Measurements from ENCODE around the gene MAP7. TPM values are rescaled to one million over a fixed set of nuclear protein-coding genes. Genes with fewer than 3 reads are reported as not detected.

MAP7 gene
- total and polyA plus RNA-seq, 2 of the 13 experiments (the other 11 are each of a cell fraction or from before 2014, with no cell fraction given) = 0.04 TPM; not detected in 1

- no peak for TF ChIP-seq KLF13 (CRISPR knock-in tag; IDR thresholded peaks at IDR 0.05)
These were observed 15.0 kb downstream of the MAP7 start (continued) for GRCh38 chr6:136535017-136535765.

- DNase-seq (ENCODE audit: low spot score) (no peak), FAIRE-seq (no peak), ATAC-seq (no peak)
- no peaks in the 10 kb centered on the region for H3K9me3 ChIP-seq (ENCODE audit: low read length)
- H3K79me2 ChIP-seq (ENCODE audit: insufficient read depth, low read length) = no peaks in the 10 kb centered on the region
- intact Hi-C loops (cut with micrococcal nuclease; ENCODE audit: unreplicated experiment) (no loop called here), in situ Hi-C loops (cut with HindIII; ENCODE audit: extremely low pct_ligation_motif_present, low pct_unique_long_range_greater_than_20kb) (no loop called here)
- H3K4me3 ChIP-seq (replicated peaks in 1 of 3; ENCODE audit: insufficient read depth in 1 of 3, low read depth in 2 of 3, low read length in 3 of 3) = no peak overlapping the region
- H3K36me3 ChIP-seq (replicated peaks in 1 of 2; ENCODE audit: control insufficient read depth in 1 of 2, insufficient read depth in 2 of 2, low read length in 2 of 2) = no peaks in the 10 kb centered on the region
- H2AFZ ChIP-seq (ENCODE audit: low read length) = no peak overlapping the region
- BruUV-seq (replicated peaks) = no TSS peak
- POLR2A ChIA-PET = no interaction called here
- H3K27ac ChIP-seq (ENCODE audit: extremely low read length, insufficient read depth, low read length) = no peak overlapping the region
- CTCF ChIA-PET (ENCODE audit: low intra/inter-chr PET ratio, low total read pairs) = no interaction called here
- peaks cover 0 to 15% of the 10 kb centered on the region in 2 experiments; a peak in 2 of 5 replicates for H3K27me3 ChIP-seq (ENCODE audit: control insufficient read depth in 1 of 2, insufficient read depth in 2 of 2, low read length in 2 of 2)
- 26% methylated on average over 3 of the region's 3 CpGs for WGBS (ENCODE audit: low lambda C conversion rate)
- H3K4me2 ChIP-seq (ENCODE audit: low read depth, low read length) = no peak overlapping the region
- no peaks in the 10 kb centered on the region for H3K4me1 ChIP-seq (ENCODE audit: insufficient read depth, low read length)
- H3K9ac ChIP-seq (ENCODE audit: insufficient read depth, low read depth, low read length) = no peak overlapping the region
- no peaks in the 10 kb centered on the region for H4K20me1 ChIP-seq (ENCODE audit: insufficient read depth, low read length)
- TF ChIP-seq ZNF230 (CRISPR knock-in tag; IDR thresholded peaks at IDR 0.05) = no peak
- no peak for TF ChIP-seq KLF6 (CRISPR knock-in tag; IDR thresholded peaks at IDR 0.05)
- TF ChIP-seq RCOR2 (CRISPR knock-in tag; IDR thresholded peaks at IDR 0.05) = no peak
- no peak for TF ChIP-seq ZNF484 (CRISPR knock-in tag; IDR thresholded peaks at IDR 0.05; ENCODE audit: borderline replicate concordance, low read depth)
- TF ChIP-seq ZNF510 (CRISPR knock-in tag; IDR thresholded peaks at IDR 0.05; ENCODE audit: low read depth) = no peak
- TF ChIP-seq ZNF414 (CRISPR knock-in tag; IDR thresholded peaks at IDR 0.05) = no peak
- TF ChIP-seq PRDM10 (CRISPR knock-in tag; IDR thresholded peaks at IDR 0.05; ENCODE audit: low read depth) = no peak
- TF ChIP-seq MED1 (CRISPR knock-in tag; IDR thresholded peaks at IDR 0.05) = no peak
- TF ChIP-seq FUBP1 (CRISPR knock-in tag; IDR thresholded peaks at IDR 0.05; ENCODE audit: borderline replicate concordance) = no peak
- no peak for TF ChIP-seq ZFP91 (CRISPR knock-in tag; IDR thresholded peaks at IDR 0.05; ENCODE audit: borderline replicate concordance)
- no peak for TF ChIP-seq SRSF9 (IDR thresholded peaks at IDR 0.05; ENCODE audit: borderline replicate concordance, insufficient read depth, low read depth, low read length, poor library complexity, severe bottlenecking)
- no peak for TF ChIP-seq ZBTB42 (CRISPR knock-in tag; IDR thresholded peaks at IDR 0.05)
These were observed 16.0 kb downstream of the MAP7 start for GRCh38 chr6:136534268-136534667.

Data from HepG2 (cell line).